HepG2 (cell line): Measurements from ENCODE around the gene TAS2R43. TPM values are rescaled to one million over a fixed set of nuclear protein-coding genes. Genes with fewer than 3 reads are reported as not detected.
"Not testable (repeated sequence)": the region's sequence is repeated elsewhere in the genome, so short reads cannot be mapped to it uniquely, and the experiment has no call there.

Experiments used
- ATAC-seq: fragments of 200-7000 bp; cut with Tn5 transposase; 3 replicates; pipeline ENCODE4 v1.9.1; 2020; ENCODE audit warnings: mild to moderate bottlenecking, moderate library complexity
- BruUV-seq: library from RNA; stranded (reverse); fragments of 400-500 nt; replicated peaks from 2 replicates; lab custom pipeline; 2021; lab: Mats Ljungman, UMichigan
- CTCF ChIA-PET: fragments of 300-600 bp; formaldehyde crosslinking; extraction: SDS; loops from one replicate; lab custom pipeline; 2021; ENCODE audit warnings: low total read pairs, inconsistent platforms, low intra/inter-chr PET ratio; lab: Yijun Ruan, JAX
- POLR2A ChIA-PET: fragments of 350-600 bp; sonication (Branson Sonifier 250); formaldehyde crosslinking; loops from one replicate; lab custom pipeline; 2020; ENCODE audit warnings: antibody characterized with exemption, inconsistent platforms; lab: Yijun Ruan, JAX
- DNase-seq: peaks from one replicate; pipeline ENCODE4 v3.0.0-alpha.2; 2015; ENCODE audit warnings: low spot score
- FAIRE-seq: peaks from 3 replicates; lab custom pipeline; 2011; peaks lifted over from hg19 to GRCh38; lab: Jason Lieb, UNC
- H2AFZ ChIP-seq: one replicate; pipeline ENCODE4 v1.6.1; 2011; ENCODE audit warnings: low read length, inconsistent platforms
- H3K27ac ChIP-seq: fragments of 300-600 bp; 3 replicates; pipeline ENCODE4 v1.8.0; 2011; ENCODE audit warnings: mixed run types, mild to moderate bottlenecking, mixed read lengths, low read length, inconsistent platforms; ENCODE audit not compliant: insufficient read depth; ENCODE audit errors: extremely low read length
- H3K27me3 ChIP-seq, 2 experiments: fragments of 200-600 bp in 1 of 2; 2 replicates in 1 of 2; 3 replicates in 1 of 2; pipeline versions ENCODE4 v1.6.0 to v1.8.0; 2011; ENCODE audit warnings: low read length in 2 of 2, mild to moderate bottlenecking in 2 of 2, moderate library complexity in 2 of 2, inconsistent platforms in 1 of 2; ENCODE audit not compliant: insufficient read depth in 2 of 2, control insufficient read depth in 1 of 2
- H3K36me3 ChIP-seq, 2 experiments: fragments of 200-600 bp in 1 of 2; replicated peaks in 1 of 2; 2 replicates in 1 of 2; 3 replicates in 1 of 2; pipeline versions ENCODE4 v1.5.1 to v1.8.0; 2011; ENCODE audit warnings: low read length in 2 of 2, inconsistent platforms in 1 of 2; ENCODE audit not compliant: insufficient read depth in 2 of 2, control insufficient read depth in 1 of 2
- H3K4me1 ChIP-seq: 2 replicates; pipeline ENCODE4 v1.5.1; 2012; ENCODE audit warnings: low read length, inconsistent platforms; ENCODE audit not compliant: insufficient read depth
- H3K4me2 ChIP-seq: 2 replicates; pipeline ENCODE4 v1.6.0; 2011; ENCODE audit warnings: low read depth, low read length, inconsistent platforms
- H3K4me3 ChIP-seq, 3 experiments: fragments of 200-600 bp in 1 of 3; sonication (generic), shearing (Covaris generic) in 1 of 3; replicated peaks in 1 of 3; 2 replicates each; pipeline ENCODE4 v1.5.1; 2011 to 2016; ENCODE audit warnings: low read length in 3 of 3, inconsistent platforms in 2 of 3, low read depth in 2 of 3, mild to moderate bottlenecking in 2 of 3, control low read depth in 1 of 3, mixed read lengths in 1 of 3; ENCODE audit not compliant: insufficient read depth in 1 of 3
- H3K79me2 ChIP-seq: one replicate; pipeline ENCODE4 v1.6.1; 2011; ENCODE audit warnings: low read length, inconsistent platforms; ENCODE audit not compliant: insufficient read depth
- H3K9ac ChIP-seq: 2 replicates; pipeline ENCODE4 v1.6.0; 2011; ENCODE audit warnings: mild to moderate bottlenecking, low read depth, low read length, inconsistent platforms; ENCODE audit not compliant: insufficient read depth
- H3K9me3 ChIP-seq: 2 replicates; pipeline ENCODE4 v1.5.1; 2012; ENCODE audit warnings: mild to moderate bottlenecking, low read length
- H4K20me1 ChIP-seq: 2 replicates; pipeline ENCODE4 v1.6.0; 2011; ENCODE audit warnings: inconsistent platforms, mild to moderate bottlenecking, low read length, moderate library complexity; ENCODE audit not compliant: insufficient read depth
- ADNP ChIP-seq: sonication (generic); formaldehyde crosslinking; IDR thresholded peaks from 2 replicates; pipeline ENCODE4 v1.4.0; 2020; ENCODE audit warnings: missing genetic modification reagents
- PHF21A ChIP-seq: sonication (generic); formaldehyde crosslinking; IDR thresholded peaks from 2 replicates; pipeline ENCODE4 v1.5.0; 2020; ENCODE audit warnings: mild to moderate bottlenecking, missing genetic modification reagents
- SNRNP70 ChIP-seq: fragments of 200-400 bp; formaldehyde crosslinking; IDR thresholded peaks from 2 replicates; pipeline ENCODE4 v1.6.1; 2017; ENCODE audit warnings: mild to moderate bottlenecking, low read depth, low read length, moderate library complexity
- SP5 ChIP-seq: IDR thresholded peaks from 2 replicates; pipeline ENCODE4 v1.6.1; 2016; ENCODE audit warnings: low read depth, borderline replicate concordance
- ZNF121 ChIP-seq: sonication (generic); formaldehyde crosslinking; IDR thresholded peaks from 2 replicates; pipeline ENCODE4 v1.5.0; 2020; ENCODE audit warnings: mild to moderate bottlenecking, missing genetic modification reagents
- ZNF383 ChIP-seq: sonication (generic); formaldehyde crosslinking; IDR thresholded peaks from 2 replicates; pipeline ENCODE4 v1.4.0; 2020; ENCODE audit warnings: missing genetic modification reagents, mild to moderate bottlenecking, borderline replicate concordance
- ZNF713 ChIP-seq: sonication (generic); formaldehyde crosslinking; IDR thresholded peaks from 2 replicates; pipeline ENCODE4 v1.4.0; 2020; ENCODE audit warnings: mild to moderate bottlenecking, missing genetic modification reagents
- WGBS: methylation state at CpG from one replicate; pipeline ENCODE4 v1.1.6; 2017; ENCODE audit warnings: low lambda C conversion rate; 5-methylcytosine and 5-hydroxymethylcytosine counted together
- in situ Hi-C: cut with HindIII; loops from 2 replicates; pipeline ENCODE4 v1.10.0; 2017; ENCODE audit warnings: low pct_unique_long_range_greater_than_20kb; ENCODE audit not compliant: extremely low pct_ligation_motif_present
- intact Hi-C: fragments of 100-400 bp; cut with micrococcal nuclease; formaldehyde crosslinking; loops from one replicate; pipeline ENCODE4 v1.10.0; 2022; ENCODE audit not compliant: unreplicated experiment
- polyA plus RNA-seq, 8 experiments: library from polyadenylated mRNA; depleted of rRNA in 3 of 8; stranded (reverse) in 7 of 8; unstranded in 1 of 8; fragments of >200 nt; fragmentation: Illumina TruSeq in 4 of 8; extraction: Trizol in 4 of 8; gene quantifications; 2 replicates each; pipeline versions ENCODE4 v1.2.1 to v1.2.3, GENCODE V29; 2011 to 2016; ENCODE audit warnings: low read depth in 4 of 8, missing spikeins in 1 of 8, mixed read lengths in 1 of 8; ENCODE audit not compliant: insufficient read depth in 1 of 8
- total RNA-seq, 5 experiments: library from RNA; depleted of rRNA; stranded (reverse); fragments of >200 nt; fragmentation: Illumina TruSeq; extraction: Trizol; gene quantifications; 2 replicates each; pipeline ENCODE4 v1.2.3, GENCODE V29; 2016; ENCODE audit warnings: low read depth in 1 of 5
- TF ChIP-seq, protein P1 (sequence below): sonication (generic); formaldehyde crosslinking; IDR thresholded peaks from 2 replicates; pipeline ENCODE4 v1.4.0; 2020; ENCODE audit warnings: missing genetic modification reagents, borderline replicate concordance

TAS2R43 gene
- total and polyA plus RNA-seq, 2 of the 13 experiments (the other 11 are each of a cell fraction or from before 2014, with no cell fraction given) = 0.15 to 1.7 TPM

DNA sequence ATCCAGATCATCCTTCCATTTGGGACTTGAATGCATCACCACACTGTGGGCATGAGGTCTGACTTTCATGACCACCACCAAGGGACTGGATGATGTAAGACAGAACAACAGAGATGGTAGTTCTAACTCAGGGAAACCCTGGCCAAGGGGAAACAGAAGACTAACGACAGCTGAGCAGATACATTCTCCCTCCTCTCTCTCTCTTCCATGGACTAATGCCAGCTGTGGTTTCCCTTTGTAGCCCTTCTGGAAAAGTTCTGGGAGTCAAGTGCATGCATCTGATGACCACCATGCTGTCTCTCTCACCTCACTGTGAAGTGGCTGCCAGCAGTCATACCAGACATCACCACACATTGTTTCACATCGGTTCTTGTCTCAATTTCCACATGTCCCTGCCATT lies 38.9 kb upstream of the TAS2R43 start:
- H4K20me1 ChIP-seq = no peaks in the 10 kb centered on the region
- no peak for FAIRE-seq
- peaks cover 0 to 4% of the 10 kb centered on the region in 2 experiments; a peak in 2 of 5 replicates for H3K36me3 ChIP-seq
- in situ Hi-C loops = no loop called here
- intact Hi-C loops = no loop called here
- no TSS peak for BruUV-seq
- TF ChIP-seq ZNF383 (CRISPR knock-in tag) = no peak
- TF ChIP-seq SP5 (CRISPR knock-in tag) = no peak
- POLR2A ChIA-PET = no interaction called here
- 7% methylated on average over 2 of the region's 2 CpGs for WGBS
- no peak overlapping the region for H3K4me2 ChIP-seq
- H3K4me1 ChIP-seq = 0 out of 2 replicates have a peak, but pooled peaks cover 9% of the 10 kb centered on the region
- no peak overlapping the region for H2AFZ ChIP-seq
- no peak for DNase-seq
- no peak for ATAC-seq
- peaks cover 39% of the 10 kb centered on the region for H3K79me2 ChIP-seq
- H3K9me3 ChIP-seq = no peaks in the 10 kb centered on the region
- no peak overlapping the region for H3K4me3 ChIP-seq
- H3K27ac ChIP-seq = no peak overlapping the region
- CTCF ChIA-PET = no interaction called here
- no peaks in the 10 kb centered on the region for H3K27me3 ChIP-seq
- H3K9ac ChIP-seq = no peak overlapping the region

DNA sequence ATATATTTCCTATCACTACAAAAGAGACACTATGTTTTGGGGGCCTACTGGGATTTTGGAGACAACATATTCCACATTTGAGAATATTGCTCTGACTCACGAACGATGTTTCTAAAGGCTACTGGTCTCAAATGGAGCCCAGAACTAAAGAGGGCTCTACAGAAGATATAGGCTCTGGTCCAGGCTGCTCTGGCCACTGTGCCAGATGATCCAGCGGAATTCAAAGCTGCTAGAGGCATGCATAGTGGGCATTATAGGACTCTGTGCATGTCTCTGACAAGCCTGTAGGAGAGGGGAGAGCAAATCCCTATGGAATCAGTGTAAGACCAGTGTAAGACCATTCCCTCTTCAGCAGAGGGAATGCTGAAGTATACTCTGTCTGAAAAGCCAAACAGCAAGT lies 38.3 kb upstream of the TAS2R43 start:
- no peaks in the 10 kb centered on the region for H3K27me3 ChIP-seq
- DNase-seq (no peak), FAIRE-seq (no peak), ATAC-seq (no peak)
- ChIA-PET CTCF (no interaction called here), POLR2A (no interaction called here)
- WGBS = 100% methylated on average over 3 of the region's 3 CpGs
- H3K4me2 ChIP-seq = no peak overlapping the region
- no peak overlapping the region for H3K27ac ChIP-seq
- no peaks in the 10 kb centered on the region for H4K20me1 ChIP-seq
- no TSS peak for BruUV-seq
- in situ Hi-C loops (no loop called here), intact Hi-C loops (no loop called here)
- H3K9me3 ChIP-seq = no peaks in the 10 kb centered on the region
- peaks cover 39% of the 10 kb centered on the region for H3K79me2 ChIP-seq
- TF ChIP-seq PHF21A (CRISPR knock-in tag) = no peak
- no peak for TF ChIP-seq SNRNP70
- TF ChIP-seq ZNF121 (CRISPR knock-in tag) = no peak
- TF ChIP-seq, protein P1, sequence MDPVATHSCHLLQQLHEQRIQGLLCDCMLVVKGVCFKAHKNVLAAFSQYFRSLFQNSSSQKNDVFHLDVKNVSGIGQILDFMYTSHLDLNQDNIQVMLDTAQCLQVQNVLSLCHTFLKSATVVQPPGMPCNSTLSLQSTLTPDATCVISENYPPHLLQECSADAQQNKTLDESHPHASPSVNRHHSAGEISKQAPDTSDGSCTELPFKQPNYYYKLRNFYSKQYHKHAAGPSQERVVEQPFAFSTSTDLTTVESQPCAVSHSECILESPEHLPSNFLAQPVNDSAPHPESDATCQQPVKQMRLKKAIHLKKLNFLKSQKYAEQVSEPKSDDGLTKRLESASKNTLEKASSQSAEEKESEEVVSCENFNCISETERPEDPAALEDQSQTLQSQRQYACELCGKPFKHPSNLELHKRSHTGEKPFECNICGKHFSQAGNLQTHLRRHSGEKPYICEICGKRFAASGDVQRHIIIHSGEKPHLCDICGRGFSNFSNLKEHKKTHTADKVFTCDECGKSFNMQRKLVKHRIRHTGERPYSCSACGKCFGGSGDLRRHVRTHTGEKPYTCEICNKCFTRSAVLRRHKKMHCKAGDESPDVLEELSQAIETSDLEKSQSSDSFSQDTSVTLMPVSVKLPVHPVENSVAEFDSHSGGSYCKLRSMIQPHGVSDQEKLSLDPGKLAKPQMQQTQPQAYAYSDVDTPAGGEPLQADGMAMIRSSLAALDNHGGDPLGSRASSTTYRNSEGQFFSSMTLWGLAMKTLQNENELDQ (CRISPR knock-in tag) = no peak
- TF ChIP-seq ZNF713 (CRISPR knock-in tag) = no peak
- no peak for TF ChIP-seq ADNP (CRISPR knock-in tag)
- H3K36me3 ChIP-seq = peaks cover 0 to 4% of the 10 kb centered on the region in 2 experiments; a peak in 2 of 5 replicates
- H3K9ac ChIP-seq = no peak overlapping the region
- no peak overlapping the region for H2AFZ ChIP-seq
- no peak overlapping the region for H3K4me3 ChIP-seq
- 0 out of 2 replicates have a peak, but pooled peaks cover 9% of the 10 kb centered on the region for H3K4me1 ChIP-seq

DNA sequence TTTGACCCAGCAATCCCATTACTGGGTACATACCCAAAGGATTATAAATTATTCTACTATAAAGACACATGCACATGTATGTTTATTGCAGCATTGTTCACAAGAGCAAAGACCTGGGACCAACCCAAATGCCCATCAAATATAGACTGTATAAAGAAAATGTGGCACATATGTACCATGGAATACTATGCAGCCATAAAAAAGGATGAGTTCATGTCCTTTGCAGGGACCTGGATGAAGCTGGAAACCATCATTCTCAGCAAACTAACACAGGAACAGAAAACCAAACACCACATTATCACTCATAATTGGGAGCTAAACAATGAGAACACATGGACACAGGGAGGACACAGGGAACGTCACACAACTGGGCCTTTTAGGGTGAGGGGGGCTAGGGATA lies 22.0 kb upstream of the TAS2R43 start:
- H3K9ac ChIP-seq, BruUV-seq, H3K4me1 ChIP-seq, H4K20me1 ChIP-seq, H3K4me3 ChIP-seq, H3K36me3 ChIP-seq, POLR2A ChIA-PET, H3K27ac ChIP-seq, H2AFZ ChIP-seq, FAIRE-seq, ATAC-seq, H3K4me2 ChIP-seq, H3K27me3 ChIP-seq, intact Hi-C loops, DNase-seq, H3K9me3 ChIP-seq, CTCF ChIA-PET, in situ Hi-C loops: not testable (repeated sequence)
- H3K79me2 ChIP-seq = peaks cover 72% of the 10 kb centered on the region
- 94% methylated on average over 1 of the region's 1 CpG for WGBS
